NCI-H774 (cell line): ENCODE measurements around the gene KDELR3.

Experiments
- DNase-seq: peaks from one replicate; lab custom pipeline; 2025; lab: John Stamatoyannopoulos, UW

KDELR3 gene

GRCh38 chr22:38467904-38468442, at the start of gene KDELR3:
TSS of gene KDELR3 (plus strand) at chr22:38468096. CDS start at chr22:38468234, 138 bp downstream.
- DNase-seq: no peak

GRCh38 chr22:38418589-38418988, 49.3 kb upstream of the KDELR3 start:
- DNase-seq: no peak

DNA sequence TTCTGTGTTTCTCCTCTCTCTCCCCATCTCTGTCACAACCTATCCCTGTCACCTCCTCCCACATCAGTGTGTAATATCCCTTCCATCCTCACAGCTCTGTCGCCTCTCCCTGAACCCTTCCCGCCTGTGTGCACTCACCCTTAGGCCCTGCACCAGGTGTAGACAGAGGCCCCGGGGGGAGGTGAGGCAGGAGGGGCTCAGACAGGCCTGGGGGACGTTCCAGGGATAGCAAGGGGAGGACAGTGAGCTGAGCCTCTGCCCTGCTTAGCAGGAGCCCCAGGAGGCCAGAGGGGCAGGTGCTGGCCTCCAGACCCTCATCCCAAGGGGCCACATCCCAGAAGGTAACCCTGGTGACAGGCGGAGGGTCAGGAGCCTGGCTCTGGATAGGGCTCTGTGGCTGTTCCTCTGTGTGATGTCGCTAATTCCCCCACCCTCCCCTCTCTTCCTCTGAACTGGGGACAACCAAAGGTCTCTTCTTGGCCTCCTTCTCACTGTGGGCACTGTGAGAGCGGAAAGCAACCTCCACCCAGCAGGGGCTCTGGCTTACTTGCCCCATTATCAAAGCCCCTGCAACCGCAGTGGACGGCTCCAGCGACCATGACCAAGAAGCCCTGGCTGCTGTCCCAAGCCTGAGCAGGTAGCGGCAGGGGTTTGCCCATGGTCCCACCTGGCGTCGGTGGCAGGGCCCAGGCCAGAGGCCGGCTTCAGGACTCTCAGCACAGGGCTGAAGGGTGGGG, 48.6 kb upstream of the KDELR3 start:
- DNase-seq: no peak

DNA sequence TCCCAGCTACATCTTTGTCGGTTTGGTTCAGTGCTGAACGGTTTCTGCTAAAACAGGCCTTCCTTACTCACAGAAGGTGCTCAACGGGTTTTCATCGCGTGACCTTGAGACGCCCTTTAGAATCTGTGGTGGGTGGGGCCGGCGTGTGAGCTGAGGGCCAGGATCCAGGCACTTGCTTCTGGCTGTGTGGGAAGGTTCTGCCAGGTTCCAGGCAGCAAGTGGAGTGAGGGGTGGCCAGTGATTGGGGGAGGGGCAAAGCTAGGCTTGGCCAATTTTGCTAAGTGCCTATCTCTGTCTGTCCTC, 48.1 kb upstream of the KDELR3 start:
- DNase-seq: no peak

- DNase-seq: no peak
These were observed 47.2 kb upstream of the KDELR3 start for GRCh38 chr22:38420734-38421133.

DNA sequence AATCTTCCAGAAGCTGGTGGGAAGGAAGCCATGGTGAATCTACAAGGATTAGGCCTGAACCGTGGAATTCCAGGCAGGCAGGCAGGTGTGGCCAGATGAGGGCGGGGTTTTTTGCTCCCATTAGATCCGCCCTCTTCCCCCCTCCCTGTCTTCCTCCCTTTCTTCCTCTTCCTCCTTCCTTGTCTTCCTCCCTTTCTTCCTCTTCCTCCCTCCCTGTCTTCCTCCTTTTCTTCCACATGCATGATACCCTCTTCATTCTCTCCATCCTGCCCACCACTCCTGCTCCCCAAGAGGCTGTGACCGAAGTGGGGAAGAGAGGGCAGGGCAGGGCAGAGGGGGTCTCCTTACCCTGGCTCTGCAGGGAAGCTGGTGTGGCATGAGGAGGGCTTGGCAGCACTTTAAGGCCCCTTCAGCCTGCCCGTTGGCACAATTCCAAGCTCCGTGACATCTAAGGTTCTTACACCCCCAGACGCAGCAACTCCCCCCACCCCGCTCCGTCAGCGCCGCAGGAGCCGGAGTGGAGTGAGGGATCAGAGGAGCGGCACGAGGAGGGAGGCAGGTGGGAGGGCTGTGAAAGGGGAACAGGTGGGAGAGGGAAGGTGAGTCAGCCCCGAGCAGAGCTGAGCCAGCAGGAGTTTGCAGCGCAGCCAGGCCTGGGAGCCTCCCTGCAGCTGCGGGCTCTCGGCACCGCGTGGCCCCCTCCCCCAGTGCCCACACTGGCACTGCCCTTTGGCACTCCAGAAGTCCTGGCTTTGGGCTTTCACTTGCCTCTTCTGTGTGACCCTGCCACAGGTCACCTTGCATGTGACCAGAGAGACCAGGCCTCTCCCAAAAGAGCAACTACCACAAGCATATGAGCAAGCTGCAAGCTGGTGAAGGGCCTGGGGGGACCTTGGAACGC, 45.0 kb upstream of the KDELR3 start:
- DNase-seq: no peak

- DNase-seq: no peak
These were observed 44.1 kb upstream of the KDELR3 start for GRCh38 chr22:38423512-38424503.

DNA sequence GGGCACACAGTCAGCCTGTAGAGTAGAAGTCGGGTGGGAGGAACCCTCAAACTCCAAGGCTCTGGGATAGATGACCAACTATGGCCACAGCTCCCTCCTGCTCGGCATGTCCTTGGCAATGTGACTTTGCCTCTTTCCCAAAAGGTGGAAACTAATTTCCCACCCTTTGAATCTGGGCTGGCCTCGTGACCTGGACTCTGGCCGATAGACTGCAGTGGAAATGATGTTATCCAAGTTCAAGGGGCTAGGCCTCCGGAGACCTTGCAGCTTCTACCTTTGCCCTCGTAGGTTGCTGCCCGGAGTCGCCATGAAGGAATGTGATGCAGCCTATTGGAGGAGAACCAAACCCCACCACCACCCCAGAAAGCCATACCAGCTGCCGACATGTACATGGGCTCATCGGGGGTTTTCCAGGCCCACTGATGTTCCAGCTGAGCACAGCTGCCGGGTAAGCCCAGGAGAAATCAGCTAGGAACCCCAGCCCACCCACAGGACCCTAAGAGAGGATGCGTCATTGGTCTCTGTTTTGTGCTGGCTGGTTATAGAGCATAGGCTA, 43.3 kb upstream of the KDELR3 start:
- DNase-seq: no peak

DNA sequence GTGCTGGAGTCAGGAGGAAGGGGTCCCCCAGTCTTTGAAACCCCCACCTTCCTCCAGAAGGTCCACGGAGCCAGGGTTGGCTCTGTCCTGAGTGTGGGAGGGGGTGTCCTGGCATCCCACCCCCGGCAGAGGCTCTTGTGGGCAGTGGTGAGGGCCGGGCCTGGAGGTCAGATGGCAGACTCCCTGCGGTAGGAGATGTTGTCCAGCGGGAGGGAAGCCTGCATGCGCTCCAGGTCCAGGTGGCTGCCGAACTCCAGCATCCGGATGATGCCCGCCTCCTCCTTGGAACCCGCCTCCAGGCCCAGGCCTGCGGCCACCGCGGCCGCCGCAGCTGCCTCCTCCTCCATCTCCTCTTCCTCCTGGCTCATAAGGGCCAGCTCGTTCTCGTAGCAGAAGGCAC, 41.3 kb upstream of the KDELR3 start:
- no peak for DNase-seq

GRCh38 chr22:38427465-38427864, 40.4 kb upstream of the KDELR3 start:
- DNase-seq: no peak

- no peak for DNase-seq
These were observed 40.0 kb upstream of the KDELR3 start for GRCh38 chr22:38427940-38428339.

DNA sequence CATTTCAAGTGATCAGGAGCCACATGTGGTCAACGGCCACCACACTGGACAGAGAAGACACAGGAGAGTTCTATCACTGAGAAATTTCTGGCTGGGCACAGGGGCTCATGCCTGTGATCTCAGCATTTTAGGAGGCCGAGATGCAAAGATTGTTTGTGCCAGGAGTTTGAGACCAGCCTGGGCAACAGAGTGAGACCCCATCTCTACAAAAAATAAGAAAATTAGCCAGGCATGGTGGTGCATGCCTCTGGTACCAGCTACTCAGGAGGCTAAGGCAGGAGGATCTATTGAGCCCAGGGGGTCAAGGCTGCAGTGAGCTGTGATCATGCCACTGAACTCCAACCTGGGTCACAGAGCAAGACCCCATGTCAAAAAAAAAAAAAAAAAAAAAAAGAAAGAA, 39.2 kb upstream of the KDELR3 start:
- DNase-seq: no peak

DNA sequence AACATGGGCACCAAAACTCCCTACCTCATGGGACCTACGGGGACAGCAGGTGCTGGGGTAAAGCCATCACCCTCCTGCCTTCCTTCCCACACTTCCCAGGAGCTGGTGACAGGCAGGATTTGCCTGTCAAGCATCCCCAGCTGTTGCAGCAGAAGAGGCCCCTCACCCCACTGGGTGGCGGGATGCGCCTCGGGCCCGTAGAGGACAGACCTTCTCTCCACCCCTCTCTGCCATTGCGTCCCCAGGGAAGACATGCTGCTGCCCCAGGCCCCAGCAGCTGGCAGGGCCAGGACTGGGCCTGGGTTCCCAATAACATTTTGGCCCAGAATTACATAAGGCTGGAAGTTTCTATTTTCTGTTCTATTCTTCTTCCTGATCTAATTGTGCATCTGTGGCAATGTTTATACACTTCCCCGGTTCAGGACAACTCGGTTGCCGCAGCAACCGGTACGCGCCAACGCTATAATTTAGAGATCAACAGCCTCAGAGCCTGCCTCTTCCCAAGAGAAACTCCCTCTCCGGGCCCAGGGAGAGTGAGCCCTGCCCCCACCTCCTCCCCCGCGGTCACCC, 38.3 kb upstream of the KDELR3 start:
- no peak for DNase-seq

DNA sequence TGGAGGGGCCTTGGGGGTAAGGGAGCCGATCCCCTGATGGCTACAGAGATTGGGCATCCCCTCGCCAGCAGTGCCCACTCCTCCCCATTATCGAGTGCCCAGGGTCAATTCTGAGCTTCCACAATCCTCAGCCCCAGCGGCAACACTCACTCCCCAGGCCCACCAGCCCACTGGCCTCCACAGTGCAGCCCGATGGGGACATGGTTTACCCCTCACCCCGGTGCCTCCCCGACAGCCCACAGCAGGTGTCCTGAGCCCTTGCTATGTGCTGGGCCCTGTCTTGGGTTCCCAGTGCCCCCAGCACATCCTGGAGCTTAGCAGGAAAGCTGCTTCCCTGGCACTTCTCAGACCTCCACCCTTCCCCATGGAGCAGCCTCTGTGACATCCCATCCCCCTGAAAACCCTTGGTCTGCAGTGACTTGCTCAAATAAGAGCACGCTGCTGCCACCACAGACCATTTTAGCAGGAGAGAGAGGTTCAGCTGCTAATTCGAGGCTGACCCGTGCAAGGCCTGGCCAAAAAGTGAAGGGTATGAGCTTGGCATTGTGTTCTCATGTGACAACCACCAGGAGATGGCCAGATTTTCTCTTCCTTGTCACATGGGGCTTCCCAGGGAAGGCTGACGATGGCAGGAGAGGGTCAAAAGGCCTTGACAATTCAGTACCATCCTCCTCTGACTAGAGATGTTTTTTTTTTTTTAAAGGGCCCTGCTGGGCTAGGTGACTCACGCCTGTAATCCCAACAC, 36.5 kb upstream of the KDELR3 start:
- DNase-seq: no peak

- no peak for DNase-seq
These were observed 35.6 kb upstream of the KDELR3 start for GRCh38 chr22:38432264-38432663.

DNA sequence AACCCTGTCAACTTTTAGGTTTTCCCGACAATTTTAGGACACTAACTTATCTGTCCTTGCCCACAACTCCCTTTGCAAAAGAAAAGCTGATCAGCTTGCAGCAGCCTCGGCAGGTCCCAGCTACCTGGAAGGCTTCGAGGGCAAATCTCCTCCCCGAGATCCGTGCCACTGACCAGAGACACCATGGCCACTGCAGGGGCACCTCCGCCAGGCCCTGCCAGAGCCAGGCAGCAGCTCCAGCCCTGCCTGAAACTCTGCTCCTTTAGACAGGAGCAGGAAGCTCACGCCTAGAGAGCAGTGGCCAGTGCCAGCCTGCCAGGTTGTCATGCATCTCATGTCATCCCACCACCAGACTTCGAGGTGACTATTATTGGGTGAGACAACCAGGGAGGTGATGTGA, 34.0 kb upstream of the KDELR3 start:
- no peak for DNase-seq

- no peak for DNase-seq
These were observed 32.9 kb upstream of the KDELR3 start for GRCh38 chr22:38435010-38435409.

GRCh38 chr22:38435965-38436364, 31.9 kb upstream of the KDELR3 start:
- no peak for DNase-seq

DNA sequence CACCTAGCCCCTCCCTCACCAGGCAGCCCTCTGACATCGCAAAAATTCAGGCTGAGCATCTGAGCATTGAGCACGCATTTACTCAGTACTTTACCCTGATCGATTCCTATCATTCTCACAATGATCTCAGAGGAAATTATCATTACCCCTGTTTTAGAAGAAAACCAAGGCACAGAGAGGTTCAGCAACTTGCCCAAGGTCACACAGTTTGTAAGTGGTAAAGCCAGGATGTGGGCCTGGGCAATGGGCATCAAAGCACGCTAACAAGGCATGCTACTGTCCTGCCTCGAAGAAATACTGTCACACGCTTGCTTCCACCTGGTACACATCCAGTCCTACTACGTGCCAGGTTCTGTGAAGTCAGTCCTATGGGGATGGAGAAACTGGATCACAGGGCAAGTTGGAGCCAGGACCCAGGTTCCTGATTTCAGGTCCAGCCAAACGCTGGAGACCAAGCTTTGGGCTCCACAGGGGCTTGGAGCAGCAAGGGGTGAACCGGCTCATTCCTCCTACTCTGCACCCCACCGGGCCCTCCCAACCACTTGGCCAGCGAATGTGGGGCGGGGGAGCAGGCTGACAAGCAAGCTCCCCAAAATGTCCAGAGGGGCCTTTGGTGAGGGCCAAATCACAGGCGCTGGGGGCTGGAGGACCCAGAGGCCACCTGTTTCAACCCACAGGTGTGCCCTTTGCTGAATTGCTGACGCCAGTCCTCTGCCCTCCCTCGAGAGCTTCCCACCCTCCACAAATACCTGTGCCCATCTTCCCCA, 31.1 kb upstream of the KDELR3 start:
- DNase-seq: no peak

- DNase-seq: no peak
These were observed 30.5 kb upstream of the KDELR3 start for GRCh38 chr22:38437416-38437815.
